GM15510 (cell line): Measurements from ENCODE around the gene ITGA6.

Experiments
- POLR2A ChIP-seq: IDR thresholded peaks from 3 replicates; pipeline ENCODE4 v1.6.1; 2011; ENCODE audit warnings: borderline replicate concordance; ENCODE audit not compliant: insufficient read length; ENCODE audit errors: extremely low read depth

Gene ITGA6

DNA sequence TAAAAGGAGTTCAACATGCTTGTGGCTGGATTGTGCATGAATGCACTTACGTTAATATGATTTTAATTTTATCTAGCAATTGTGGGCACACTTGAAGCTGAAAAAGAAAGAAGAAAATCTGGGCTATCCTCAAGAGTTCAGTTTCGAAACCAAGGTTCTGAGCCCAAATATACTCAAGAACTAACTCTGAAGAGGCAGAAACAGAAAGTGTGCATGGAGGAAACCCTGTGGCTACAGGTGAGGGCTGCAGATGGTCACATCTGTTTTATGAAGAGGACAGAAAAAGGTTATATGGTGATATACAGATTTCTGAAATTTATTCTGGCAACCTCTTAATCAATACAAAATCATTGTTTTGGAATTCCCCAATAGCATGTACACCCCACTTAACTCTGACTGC, 57.3 kb downstream of the ITGA6 start:
- TF ChIP-seq POLR2A = no peak

GRCh38 chr2:172488556-172488955, 61.2 kb downstream of the ITGA6 start:
- no peak for TF ChIP-seq POLR2A

DNA sequence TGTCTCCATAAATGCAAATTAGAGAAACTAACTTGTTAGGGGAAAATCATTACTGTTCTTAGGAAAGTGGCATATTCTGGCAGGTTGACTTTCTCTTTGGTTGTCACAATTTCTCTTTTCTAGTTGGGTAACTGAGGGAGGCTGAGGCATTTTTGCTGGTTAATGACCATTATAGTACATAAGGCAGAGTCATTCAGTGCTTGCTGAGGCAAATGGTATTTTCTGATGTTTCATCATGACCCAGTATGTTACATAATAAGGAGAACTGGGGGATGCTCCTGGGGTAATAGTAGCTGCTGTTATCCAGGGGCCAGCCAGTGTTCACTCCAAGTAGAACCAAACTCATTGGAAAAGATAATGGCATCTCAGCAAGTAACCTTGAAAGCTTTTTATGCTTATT, 62.3 kb downstream of the ITGA6 start:
- no peak for TF ChIP-seq POLR2A

DNA sequence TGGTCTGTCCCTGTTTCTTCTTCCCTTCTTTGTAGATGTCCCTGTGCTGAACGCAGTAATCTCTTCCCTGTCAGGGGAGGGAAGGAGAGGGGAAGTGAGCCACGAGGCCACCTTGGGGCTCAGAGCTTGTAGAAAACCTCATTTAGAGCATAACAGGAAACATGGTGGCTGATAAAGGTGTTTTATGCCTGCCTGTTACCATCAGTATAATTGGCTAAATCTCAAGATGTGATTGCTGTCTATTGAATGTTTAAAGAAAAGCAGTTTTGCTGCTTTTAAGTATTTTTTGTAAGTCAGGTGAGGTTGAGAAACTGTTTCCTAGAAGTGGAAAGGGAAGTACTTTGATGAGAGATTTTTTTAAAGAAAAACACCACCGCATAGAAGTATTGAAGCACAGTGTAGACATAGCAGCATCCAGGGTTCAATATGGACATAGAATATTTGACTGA, 68.8 kb downstream of the ITGA6 start:
- no peak for TF ChIP-seq POLR2A

GRCh38 chr2:172507199-172507598, 79.8 kb downstream of the ITGA6 start:
- no peak for TF ChIP-seq POLR2A

- TF ChIP-seq POLR2A = no peak
Observed at GRCh38 chr2:172510088-172510487, 82.7 kb downstream of the ITGA6 start.

DNA sequence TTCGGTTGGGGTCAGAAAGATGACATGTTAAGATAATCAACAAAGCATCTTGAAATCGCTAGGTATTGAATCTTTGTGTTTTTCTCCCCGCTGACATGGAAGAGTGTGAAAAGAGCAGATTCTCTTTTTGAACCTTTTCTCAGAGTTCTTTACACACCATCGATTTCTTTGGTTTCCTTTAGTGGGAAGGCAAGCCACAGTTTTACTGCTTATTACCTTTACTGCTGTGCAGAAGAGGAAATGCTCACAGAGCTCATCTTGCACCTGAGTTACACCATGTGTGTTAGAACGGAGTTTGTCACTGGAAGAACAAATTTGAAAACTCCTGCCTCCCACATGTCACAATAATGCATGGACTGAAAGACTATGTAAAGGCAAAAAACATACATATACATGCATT, 83.2 kb downstream of the ITGA6 start:
- no peak for TF ChIP-seq POLR2A

GRCh38 chr2:172512810-172513523, 85.6 kb downstream of the ITGA6 start:
- TF ChIP-seq POLR2A = no peak

DNA sequence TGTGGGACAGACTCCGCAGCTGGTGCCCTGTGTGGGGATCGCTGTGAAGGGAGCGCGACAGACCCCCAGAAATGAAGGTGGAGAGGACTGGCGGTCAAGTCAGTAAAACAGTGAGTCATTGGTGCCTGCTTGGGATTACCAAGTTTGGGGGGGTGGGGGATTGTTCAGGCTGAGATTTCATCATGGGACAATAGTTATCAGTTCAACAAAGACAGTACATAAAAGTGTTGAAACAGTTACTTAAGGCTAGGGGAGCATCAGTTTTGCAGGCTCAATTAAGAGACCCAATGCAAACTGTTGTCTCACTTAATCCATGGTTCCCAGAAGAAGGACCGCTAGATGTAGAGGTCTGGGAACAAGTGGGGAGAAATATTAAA, 86.1 kb downstream of the ITGA6 start:
- TF ChIP-seq POLR2A = no peak

GRCh38 chr2:172513935-172514586, 86.7 kb downstream of the ITGA6 start:
- TF ChIP-seq POLR2A = no peak

DNA sequence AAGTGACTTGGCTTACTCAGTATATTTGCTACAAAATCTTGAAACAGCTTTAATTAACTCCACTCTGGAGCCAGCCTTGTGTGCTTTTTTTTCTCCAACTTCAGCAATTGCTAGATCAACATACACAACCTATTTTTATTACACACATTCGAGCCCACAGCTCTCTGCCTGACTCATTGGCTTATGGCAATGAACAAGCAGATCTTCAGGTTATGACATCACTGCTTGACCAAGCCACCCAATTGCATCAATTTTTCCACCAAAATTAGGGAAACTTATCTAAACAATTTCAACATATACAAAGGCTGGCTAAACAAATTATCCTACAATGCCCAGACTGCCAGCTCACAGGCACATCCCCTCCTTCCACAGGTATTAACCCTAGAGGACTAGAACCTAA, 88.9 kb downstream of the ITGA6 start:
- TF ChIP-seq POLR2A = no peak

DNA sequence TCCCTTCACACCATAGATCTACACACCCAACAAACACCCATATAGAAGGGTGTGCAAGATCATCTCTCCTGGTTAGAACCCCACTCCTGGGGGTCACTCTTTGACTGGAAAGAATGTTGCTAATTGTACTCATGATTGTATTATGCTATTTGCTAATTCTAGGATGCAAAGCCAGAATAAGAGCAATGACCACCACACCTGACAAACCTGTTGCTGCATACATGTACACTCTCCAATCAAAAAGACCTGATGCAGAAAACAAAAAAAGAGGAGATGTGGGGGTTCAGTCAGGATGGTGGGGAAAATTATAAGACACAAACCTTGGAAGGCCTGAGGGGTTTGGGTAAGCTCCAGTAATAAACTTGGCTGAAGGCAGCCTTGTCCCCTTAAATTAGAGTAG, 91.6 kb downstream of the ITGA6 start:
- no peak for TF ChIP-seq POLR2A

DNA sequence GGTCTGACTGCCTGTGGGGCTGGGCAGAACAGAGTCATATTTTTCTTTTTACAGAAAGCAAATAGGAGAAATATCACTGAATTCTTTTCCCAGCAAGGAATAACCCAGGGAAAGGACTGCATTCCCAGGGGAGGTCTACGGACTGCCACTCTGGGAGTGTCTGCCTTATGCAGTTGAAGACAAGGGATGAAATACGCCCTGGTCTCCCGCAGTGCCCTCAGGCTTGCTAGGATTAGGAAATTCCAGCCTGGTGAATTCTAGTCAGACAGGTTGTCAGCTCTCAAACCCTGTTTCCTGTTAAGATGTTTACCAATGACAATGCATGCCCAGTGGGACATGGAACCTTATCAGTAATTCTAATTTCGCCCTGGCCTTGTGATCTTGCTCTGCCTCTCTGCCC, 98.2 kb downstream of the ITGA6 start:
- TF ChIP-seq POLR2A = no peak

DNA sequence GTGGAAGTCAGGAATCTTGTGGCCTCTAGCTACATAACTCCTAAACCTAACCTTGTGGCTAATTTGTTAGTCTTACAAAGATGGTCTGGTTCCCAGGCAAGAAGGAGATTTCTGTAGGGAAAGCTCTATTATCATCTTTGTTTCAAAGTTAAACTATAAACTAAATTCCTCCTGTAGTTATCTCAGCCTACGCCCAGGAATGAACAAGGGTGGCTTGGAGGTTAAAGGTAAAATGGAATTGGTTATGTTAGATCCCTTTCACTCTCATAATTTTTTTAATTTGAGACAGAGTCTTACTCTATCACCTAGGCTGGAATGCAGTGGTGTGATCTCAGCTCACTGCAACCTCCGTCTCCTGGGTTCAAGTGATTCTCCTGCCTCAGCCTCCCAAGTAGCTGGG, 103.9 kb downstream of the ITGA6 start:
- TF ChIP-seq POLR2A = no peak

DNA sequence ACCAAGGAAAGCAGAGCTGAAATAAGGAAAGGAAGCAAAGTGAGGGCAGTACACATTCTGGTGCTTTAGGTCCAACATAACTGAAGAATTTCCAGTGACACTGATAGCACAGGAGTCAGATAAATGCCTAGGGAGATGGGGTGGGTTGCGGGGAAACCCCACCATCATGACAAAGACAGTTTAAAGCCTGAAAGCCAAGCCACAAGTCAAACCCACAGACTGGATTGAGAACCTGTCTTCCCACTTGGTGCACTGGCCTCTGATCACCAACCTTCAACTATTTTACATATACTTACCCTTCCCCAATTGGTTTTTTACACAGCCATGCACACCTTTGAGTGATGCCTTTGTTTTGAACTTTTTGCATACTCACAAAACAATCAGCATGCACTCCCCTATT, 106.3 kb downstream of the ITGA6 start:
- no peak for TF ChIP-seq POLR2A

GRCh38 chr2:172535119-172535518, 107.7 kb downstream of the ITGA6 start:
- no peak for TF ChIP-seq POLR2A
